OCI-LY1 (cell line): ENCODE measurements around the gene RAET1E.
"Not testable (repeated sequence)": the region's sequence is repeated elsewhere in the genome, so short reads cannot be mapped to it uniquely, and the experiment has no call there.

Experiments used
- EZH2 ChIP-seq: fragments of 200-600 bp; sonication (generic), shearing (Covaris generic); IDR thresholded peaks from 2 replicates; pipeline ENCODE4 v1.8.0; 2017; ENCODE audit warnings: borderline replicate concordance, mixed run types, mild to moderate bottlenecking, antibody characterized with exemption, low read length, moderate library complexity, mixed read lengths
- TF ChIP-seq, protein P1 (sequence below): fragments of 200-600 bp; sonication (generic), shearing (Covaris generic); IDR thresholded peaks from 2 replicates; pipeline ENCODE4 v1.5.1; 2017; ENCODE audit warnings: mild to moderate bottlenecking, antibody characterized with exemption, low read length, moderate library complexity, mixed read lengths

GRCh38 chr6:149862424-149862738 lies 35.5 kb downstream of the RAET1E start:
- TF ChIP-seq, protein P1, sequence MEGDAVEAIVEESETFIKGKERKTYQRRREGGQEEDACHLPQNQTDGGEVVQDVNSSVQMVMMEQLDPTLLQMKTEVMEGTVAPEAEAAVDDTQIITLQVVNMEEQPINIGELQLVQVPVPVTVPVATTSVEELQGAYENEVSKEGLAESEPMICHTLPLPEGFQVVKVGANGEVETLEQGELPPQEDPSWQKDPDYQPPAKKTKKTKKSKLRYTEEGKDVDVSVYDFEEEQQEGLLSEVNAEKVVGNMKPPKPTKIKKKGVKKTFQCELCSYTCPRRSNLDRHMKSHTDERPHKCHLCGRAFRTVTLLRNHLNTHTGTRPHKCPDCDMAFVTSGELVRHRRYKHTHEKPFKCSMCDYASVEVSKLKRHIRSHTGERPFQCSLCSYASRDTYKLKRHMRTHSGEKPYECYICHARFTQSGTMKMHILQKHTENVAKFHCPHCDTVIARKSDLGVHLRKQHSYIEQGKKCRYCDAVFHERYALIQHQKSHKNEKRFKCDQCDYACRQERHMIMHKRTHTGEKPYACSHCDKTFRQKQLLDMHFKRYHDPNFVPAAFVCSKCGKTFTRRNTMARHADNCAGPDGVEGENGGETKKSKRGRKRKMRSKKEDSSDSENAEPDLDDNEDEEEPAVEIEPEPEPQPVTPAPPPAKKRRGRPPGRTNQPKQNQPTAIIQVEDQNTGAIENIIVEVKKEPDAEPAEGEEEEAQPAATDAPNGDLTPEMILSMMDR, result not testable (repeated sequence)
- TF ChIP-seq EZH2, result not testable (repeated sequence)
